ENCODE results near the gene DCPS.
A peak's percentile ranks its signal among the peaks of the same experiment; 100 is the strongest.
"Not testable (repeated sequence)": the region's sequence is repeated elsewhere in the genome, so short reads cannot be mapped to it uniquely, and the experiment has no call there.

DCPS gene

GRCh38 chr11:126303623-126304456 is at the start of gene DCPS:
TSS of gene DCPS (plus strand) at chr11:126304060. CDS start at chr11:126304081, 21 bp downstream.
- Histone ChIP-seq H4K20me1 (ENCODE audit: low read depth, low read length) (no peaks in the 10 kb centered on the region), H3K9me2 (replicated peaks; ENCODE audit: insufficient read depth, low read length) (no peaks in the 10 kb centered on the region), H3K4me2 (ENCODE audit: low read depth, low read length, poor library complexity, severe bottlenecking) (peak within 1 kb of the TSS; percentile 78), H3K9me3 (ENCODE audit: insufficient read depth, low read length) (no peaks in the 10 kb centered on the region), H3K36me3 (ENCODE audit: low read length) (no peaks in the 10 kb centered on the region), H3K79me2 (ENCODE audit: insufficient read depth, low read length) (peaks cover 8% of the 10 kb centered on the region), H3K4me3 (ENCODE audit: insufficient read depth, low read length, poor library complexity, severe bottlenecking) (peak within 1 kb of the TSS; percentile 80), H3K27me3 (ENCODE audit: low read length) (no peaks in the 10 kb centered on the region), H2AFZ (ENCODE audit: low read depth, low read length, severe bottlenecking) (peak within 1 kb of the TSS; percentile 90), H3K27ac (ENCODE audit: low read depth, low read length) (peak within 1 kb of the TSS; percentile 64), H3K9ac (ENCODE audit: low read length) (peak within 1 kb of the TSS; percentile 91), H3F3A (ENCODE audit: insufficient read depth) (no peaks in the 10 kb centered on the region)
- TF ChIP-seq CTCF (IDR thresholded peaks at IDR 0.05; ENCODE audit: insufficient read depth, low read length, poor library complexity, severe bottlenecking): no peak

- no peaks in the 10 kb centered on the region for H3K9me2 ChIP-seq (replicated peaks; ENCODE audit: insufficient read depth, low read length)
- TF ChIP-seq EZH2phosphoT487 (conservative IDR thresholded peaks at IDR 0.05; ENCODE audit: low read length): no peak
- TF ChIP-seq CTCF (IDR thresholded peaks at IDR 0.05; ENCODE audit: insufficient read depth, low read length, poor library complexity, severe bottlenecking): no peak
- H3K27ac ChIP-seq (ENCODE audit: low read depth, low read length): no peak overlapping the region
- H3K4me3 ChIP-seq (ENCODE audit: insufficient read depth, low read length, poor library complexity, severe bottlenecking): no peak overlapping the region
- no peaks in the 10 kb centered on the region for H3K79me2 ChIP-seq (ENCODE audit: insufficient read depth, low read length)
- H3K9ac ChIP-seq (ENCODE audit: low read length): no peak overlapping the region
- no peaks in the 10 kb centered on the region for H4K20me1 ChIP-seq (ENCODE audit: low read depth, low read length)
- no peak overlapping the region for H3K4me2 ChIP-seq (ENCODE audit: low read depth, low read length, poor library complexity, severe bottlenecking)
- H3K27me3 ChIP-seq (ENCODE audit: low read length): no peaks in the 10 kb centered on the region
- no peaks in the 10 kb centered on the region for H3K9me3 ChIP-seq (ENCODE audit: insufficient read depth, low read length)
- no peak overlapping the region for H2AFZ ChIP-seq (ENCODE audit: low read depth, low read length, severe bottlenecking)
- no peaks in the 10 kb centered on the region for H3F3A ChIP-seq (ENCODE audit: insufficient read depth)
- H3K36me3 ChIP-seq (ENCODE audit: low read length): no peaks in the 10 kb centered on the region
These were observed 49.0 kb upstream of the DCPS start for GRCh38 chr11:126254819-126255218.

- H3K27me3 ChIP-seq (ENCODE audit: low read length); H3K4me2 ChIP-seq (ENCODE audit: low read depth, low read length, poor library complexity, severe bottlenecking); H4K20me1 ChIP-seq (ENCODE audit: low read depth, low read length); H3K4me3 ChIP-seq (ENCODE audit: insufficient read depth, low read length, poor library complexity, severe bottlenecking); H3K9me3 ChIP-seq (ENCODE audit: insufficient read depth, low read length); H3K36me3 ChIP-seq (ENCODE audit: low read length); H2AFZ ChIP-seq (ENCODE audit: low read depth, low read length, severe bottlenecking); H3K9me2 ChIP-seq (replicated peaks; ENCODE audit: insufficient read depth, low read length); H3K27ac ChIP-seq (ENCODE audit: low read depth, low read length); H3K9ac ChIP-seq (ENCODE audit: low read length); H3F3A ChIP-seq (ENCODE audit: insufficient read depth); H3K79me2 ChIP-seq (ENCODE audit: insufficient read depth, low read length): not testable (repeated sequence)
These were observed 48.4 kb upstream of the DCPS start for GRCh38 chr11:126255507-126255906.

- Histone ChIP-seq H3F3A (ENCODE audit: insufficient read depth) (no peaks in the 10 kb centered on the region), H3K4me2 (ENCODE audit: low read depth, low read length, poor library complexity, severe bottlenecking) (no peak overlapping the region), H3K79me2 (ENCODE audit: insufficient read depth, low read length) (no peaks in the 10 kb centered on the region), H3K4me3 (ENCODE audit: insufficient read depth, low read length, poor library complexity, severe bottlenecking) (no peak overlapping the region), H3K9me2 (replicated peaks; ENCODE audit: insufficient read depth, low read length) (no peaks in the 10 kb centered on the region), H3K9me3 (ENCODE audit: insufficient read depth, low read length) (no peaks in the 10 kb centered on the region), H2AFZ (ENCODE audit: low read depth, low read length, severe bottlenecking) (no peak overlapping the region), H3K27me3 (ENCODE audit: low read length) (no peaks in the 10 kb centered on the region), H3K9ac (ENCODE audit: low read length) (no peak overlapping the region), H3K27ac (ENCODE audit: low read depth, low read length) (no peak overlapping the region), H4K20me1 (ENCODE audit: low read depth, low read length) (no peaks in the 10 kb centered on the region), H3K36me3 (ENCODE audit: low read length) (no peaks in the 10 kb centered on the region)
- TF ChIP-seq EZH2phosphoT487 (conservative IDR thresholded peaks at IDR 0.05; ENCODE audit: low read length) (no peak), CTCF (IDR thresholded peaks at IDR 0.05; ENCODE audit: insufficient read depth, low read length, poor library complexity, severe bottlenecking) (no peak)
These were observed 47.6 kb upstream of the DCPS start for GRCh38 chr11:126256216-126256615.

Data from SU-DHL-6 (cell line).